Measurements from ENCODE around the gene NRXN3.
A peak's percentile ranks its signal among the peaks of the same experiment; 100 is the strongest.

The NRXN3 gene

DNA sequence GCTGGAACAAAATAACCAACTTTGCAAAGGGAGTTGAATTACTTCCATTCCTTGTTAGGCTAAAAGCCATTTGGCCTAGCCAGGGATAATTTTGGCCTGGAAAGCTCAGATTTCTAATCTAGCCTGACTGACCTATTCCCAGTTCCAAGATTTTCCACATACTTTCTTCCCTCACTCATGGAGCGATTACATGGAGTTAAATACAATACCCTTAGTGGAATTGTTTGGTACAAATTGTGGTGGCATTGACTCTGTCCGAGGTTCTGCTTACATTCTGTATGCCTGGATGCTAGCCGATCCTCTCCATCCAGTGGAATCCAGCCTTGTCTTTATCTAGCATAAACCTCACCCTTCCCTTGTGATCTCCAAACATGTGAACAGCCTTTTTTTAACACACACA, 1076.0 kb downstream of the NRXN3 start:
- DNase-seq (ENCODE audit: low read depth): no peak

DNA sequence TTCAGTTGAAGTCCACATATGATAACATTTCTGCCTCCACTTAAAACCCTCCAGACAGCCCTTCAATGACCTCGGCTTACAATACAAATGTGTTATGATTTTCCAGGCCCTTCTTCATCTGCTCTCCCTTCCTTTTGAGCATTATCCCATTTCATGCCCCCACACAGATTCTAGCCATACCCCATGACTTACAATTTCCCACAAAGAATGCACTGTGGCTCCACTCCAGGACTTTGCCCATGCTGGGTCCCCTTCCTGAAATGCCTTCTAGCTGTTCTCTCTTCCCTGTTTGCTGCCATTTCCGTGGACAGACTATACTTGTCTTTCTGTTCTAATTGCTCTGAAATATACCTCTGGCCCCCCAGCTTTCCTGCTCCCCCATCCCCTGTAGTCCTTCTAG, 1078.0 kb downstream of the NRXN3 start:
- peak; percentile 2 for DNase-seq (ENCODE audit: low read depth)

DNA sequence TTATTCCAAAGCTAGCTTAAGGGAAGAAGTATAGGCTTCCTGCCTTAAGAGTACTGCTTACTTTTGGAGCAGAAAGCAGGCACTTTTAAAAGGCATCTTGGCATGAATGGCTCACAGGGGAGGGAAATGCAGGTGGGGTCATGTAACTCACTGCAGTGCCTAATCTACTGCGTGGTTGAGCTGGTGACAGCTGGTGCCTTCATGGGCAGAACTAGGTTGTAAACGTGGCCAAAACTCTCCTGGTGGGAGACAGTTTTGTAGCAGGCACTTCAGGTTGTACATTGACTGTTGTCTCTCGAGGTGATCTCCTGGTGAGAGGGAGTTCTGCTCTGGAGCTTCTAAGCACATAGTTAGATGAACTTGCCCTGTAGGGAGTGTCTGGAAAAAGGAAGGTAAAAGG, 1078.6 kb downstream of the NRXN3 start:
- no peak for DNase-seq (ENCODE audit: low read depth)

DNA sequence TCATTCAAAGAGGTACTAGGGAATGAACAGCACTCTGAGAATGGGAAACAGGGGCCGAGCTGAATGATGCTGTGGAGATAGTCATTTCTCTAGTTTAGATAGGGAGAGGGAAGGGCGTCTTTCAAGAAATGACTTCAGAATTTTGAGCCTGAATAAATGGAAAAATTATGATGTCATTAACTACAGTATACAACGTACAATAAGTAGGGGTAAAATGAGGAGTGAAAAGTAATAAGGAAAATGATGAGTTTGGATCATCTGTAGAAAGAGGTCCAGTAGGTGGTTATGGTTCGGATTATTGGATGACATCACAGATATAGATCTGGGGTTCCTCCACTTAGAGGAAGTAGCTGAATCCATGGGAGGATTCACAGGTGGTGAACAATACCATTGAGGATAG, 1081.1 kb downstream of the NRXN3 start:
- DNase-seq (ENCODE audit: low read depth): no peak

DNA sequence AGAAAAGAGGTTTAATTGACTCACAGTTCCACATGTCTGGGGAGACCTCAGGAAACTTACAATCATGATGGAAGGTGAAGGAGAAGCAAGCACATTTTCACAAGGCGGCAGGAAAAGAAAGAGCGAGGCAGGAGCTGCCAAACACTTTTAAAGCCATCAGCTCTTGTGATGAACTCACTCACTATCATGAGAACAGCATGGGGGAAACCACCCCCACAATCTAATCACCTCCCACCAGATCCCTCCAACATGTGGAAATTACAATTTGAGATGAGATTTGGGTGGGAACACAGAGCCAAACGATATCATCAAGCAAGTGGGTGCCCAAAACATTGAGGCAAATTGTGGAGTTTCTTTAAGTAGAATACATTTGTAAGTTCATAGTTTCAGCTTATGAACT, 1083.4 kb downstream of the NRXN3 start:
- DNase-seq (ENCODE audit: low read depth): no peak

DNA sequence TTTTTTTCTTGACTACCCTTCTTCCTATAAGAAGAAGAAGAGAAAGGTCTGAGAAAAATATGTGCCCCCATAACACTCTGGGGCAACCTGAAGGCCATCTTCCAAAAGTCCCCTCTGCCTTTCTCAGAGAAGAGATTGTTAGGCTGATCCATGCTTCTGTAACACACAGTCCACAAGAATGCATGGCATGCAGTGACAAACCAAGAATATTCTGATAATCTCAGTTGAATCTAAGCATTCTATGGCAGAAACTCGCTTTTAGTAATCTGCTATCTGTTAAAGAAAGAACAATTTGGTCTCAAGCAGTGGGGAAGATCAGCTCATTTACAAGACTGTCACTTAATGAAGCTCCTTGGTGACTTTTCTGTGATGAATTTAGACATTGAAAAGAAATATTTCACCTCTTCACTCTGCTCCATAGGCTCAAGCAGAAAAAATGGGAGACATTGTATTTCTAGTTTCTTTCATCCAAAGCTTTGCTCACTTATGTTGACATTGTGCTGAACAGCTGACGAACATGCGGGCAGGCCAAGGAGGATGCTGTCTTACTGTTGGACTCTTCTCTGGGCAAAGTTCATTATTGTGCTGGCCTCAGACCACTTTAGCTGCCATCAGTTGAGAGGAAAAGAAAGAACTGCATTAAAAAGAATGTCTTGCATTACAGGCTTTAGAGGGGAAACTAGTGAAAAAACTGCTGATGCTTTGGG, 1084.0 kb downstream of the NRXN3 start:
- DNase-seq (ENCODE audit: low read depth): peak; percentile 52

DNA sequence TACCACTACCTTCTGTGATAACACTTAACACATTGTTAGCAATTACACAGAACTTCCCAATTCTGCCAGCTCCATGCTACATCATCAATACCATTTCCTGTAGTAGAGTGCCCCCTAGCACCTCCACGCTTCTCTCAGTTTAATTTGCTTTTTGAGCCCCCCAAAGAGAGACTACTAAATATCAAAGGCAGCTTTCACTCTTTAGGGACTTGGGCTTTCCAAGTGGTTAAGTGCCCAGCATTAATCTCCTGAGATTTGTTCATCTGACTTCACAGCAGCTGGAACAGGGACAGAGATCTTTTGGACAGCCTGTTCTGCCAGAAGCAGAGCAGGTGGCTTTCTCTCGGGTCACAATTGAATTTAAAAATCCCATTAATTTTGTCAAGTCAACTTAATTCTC, 1086.2 kb downstream of the NRXN3 start:
- DNase-seq (ENCODE audit: low read depth): no peak

DNA sequence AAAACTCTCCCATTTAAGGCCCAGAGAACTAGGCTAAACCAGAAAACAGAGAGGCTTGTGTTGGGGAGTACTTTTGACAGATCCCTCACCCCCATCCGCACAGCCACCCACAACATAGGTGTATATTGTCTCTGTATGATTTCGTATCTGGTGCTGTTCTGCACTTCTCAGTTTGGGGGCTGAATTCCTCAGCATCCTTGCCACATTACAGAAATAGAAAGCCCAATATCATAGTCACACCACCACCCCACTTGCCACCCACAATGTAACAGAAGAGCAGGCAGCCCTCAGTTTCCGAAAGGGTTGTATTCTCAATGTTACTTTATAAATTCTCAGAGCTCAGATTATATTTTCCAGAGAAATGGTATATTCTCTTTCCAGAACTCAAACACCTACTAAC, 1090.2 kb downstream of the NRXN3 start:
- DNase-seq (ENCODE audit: low read depth): no peak

DNA sequence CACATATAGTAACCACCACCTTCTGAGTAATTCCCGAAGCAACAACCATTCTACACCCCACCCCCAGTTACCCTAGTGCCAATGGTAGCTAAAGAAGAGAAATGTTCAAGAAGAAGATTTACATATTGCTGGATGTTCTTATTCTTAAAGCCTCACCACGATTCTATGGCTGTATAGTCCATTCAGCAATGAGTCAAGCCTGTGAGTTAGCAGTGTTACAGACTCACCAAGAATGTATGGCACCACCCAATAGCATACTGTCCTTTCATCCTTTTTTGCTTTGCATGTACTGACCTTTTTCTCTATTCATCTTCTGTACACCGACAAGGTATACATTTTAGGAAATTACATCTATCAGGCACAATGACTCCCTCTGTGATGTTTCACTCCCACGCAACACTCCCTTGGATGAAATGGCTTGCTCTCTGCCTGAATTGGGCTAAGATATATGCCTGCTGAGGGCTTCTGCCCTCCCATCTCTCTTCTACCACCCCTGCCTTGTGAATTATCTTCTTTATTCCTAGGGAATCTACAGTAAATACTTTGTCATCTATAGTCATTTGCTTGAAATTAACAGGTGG, 1095.3 kb downstream of the NRXN3 start:
- no peak for DNase-seq (ENCODE audit: low read depth)

DNA sequence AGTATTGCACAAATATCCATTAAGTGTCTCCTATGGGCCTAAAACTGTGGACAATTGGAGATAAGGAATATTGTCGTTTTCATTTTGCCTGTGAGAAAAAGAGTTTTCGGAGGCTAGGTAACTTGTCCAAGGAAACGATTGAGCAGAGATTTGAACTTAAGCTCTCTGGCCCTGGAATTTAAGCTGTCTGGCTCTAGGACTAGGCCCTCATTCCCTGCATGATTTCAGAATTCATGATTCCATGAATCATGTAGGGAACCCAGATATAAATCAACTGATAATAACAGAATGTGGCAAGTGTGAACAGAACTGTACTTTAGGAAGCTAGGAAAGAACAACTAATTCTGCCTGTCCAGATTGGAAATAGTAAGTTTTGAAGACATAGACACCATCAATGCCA, 1100.2 kb downstream of the NRXN3 start:
- DNase-seq (ENCODE audit: low read depth): no peak

DNA sequence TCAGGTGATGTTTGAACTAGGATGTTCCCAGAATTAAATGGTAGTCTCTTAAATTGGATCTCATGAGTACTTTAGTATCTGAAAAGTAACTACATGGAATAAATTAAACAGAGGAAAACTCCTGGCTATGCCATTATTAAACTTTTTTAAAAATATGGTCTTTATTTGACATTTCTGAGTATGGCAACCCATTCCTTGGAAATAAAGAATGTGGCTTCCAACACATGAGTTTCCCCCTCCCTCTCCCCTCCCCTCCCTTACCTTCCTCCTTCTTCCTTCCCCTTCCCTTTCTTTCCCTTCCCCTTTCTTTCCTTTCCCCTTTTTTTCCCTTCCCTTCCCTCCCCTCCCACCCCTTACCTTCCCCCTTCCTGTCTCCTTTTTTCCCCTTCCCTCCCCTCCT, 1100.9 kb downstream of the NRXN3 start:
- no peak for DNase-seq (ENCODE audit: low read depth)

DNA sequence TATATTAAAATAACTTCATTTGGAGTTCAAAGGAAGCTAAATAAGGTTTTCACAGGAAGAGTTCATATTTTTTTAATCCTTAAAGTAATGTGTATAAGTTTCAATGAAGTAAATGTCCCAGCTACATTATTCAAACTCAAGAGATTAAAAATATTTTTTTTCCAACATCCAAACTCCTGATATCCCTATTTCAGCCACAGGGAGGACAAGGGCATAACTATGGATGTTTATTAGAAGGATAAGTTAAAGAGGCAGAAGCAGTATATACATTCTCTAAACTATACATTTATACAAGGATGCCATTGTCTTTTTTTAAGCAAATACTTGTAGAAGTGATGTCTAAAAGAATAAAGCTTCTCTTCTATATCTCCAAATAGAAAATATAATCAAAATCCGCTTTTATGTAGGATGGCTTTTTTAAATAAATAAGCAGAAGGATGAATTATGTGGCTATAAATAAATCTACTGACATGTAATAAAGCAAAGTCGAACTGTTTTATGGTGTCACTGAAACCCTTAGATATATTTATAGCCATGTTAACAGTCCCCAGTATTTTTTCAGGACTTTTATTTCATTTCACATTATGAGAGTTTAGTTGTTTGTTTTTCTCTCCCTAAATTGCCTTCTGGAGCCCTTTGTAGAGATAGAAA, 1104.6 kb downstream of the NRXN3 start:
- DNase-seq (ENCODE audit: low read depth): no peak

DNA sequence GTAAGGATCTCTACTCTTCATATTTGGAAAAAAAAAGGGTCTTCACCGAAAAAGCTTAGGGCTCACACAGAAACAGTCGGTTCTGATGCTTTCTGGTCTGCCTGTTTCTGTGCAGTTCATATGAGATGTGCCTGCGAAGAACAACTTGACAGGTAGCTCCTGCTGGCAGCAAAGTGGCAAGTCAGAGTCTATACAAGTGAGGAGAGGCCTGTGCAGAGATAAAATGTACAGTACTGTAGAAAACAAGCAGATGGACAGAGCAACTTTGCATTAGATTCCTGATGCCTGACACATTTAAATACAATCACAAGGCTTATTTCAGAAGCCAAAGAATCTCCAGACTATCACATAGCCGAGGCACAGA, 1105.1 kb downstream of the NRXN3 start:
- DNase-seq (ENCODE audit: low read depth): no peak

DNA sequence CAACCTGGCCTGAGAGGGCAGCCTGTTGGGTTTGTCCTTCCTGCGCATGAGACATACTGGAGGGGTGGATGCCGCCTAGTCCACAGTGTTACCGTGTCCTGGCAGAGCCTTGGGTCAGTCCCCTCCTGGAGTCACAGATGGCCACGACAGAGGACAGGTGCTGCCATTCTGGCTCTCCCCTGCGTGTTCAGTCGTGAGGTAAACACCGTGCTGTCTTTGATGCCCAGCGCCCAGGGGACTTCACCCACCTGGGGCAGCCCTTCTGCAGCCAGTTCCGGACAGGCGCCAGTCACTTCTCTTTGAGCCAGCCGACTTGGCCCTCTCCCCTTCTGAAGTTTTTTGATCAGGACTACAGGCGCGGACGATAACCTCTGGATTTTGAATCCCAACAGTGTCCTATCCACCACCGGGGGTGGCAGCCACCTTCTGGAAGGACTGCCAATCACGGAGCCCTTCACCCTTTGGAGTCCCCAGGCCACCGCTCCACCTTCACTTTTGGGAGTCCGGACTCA, 1108.2 kb downstream of the NRXN3 start:
- DNase-seq (ENCODE audit: low read depth): no peak

DNA sequence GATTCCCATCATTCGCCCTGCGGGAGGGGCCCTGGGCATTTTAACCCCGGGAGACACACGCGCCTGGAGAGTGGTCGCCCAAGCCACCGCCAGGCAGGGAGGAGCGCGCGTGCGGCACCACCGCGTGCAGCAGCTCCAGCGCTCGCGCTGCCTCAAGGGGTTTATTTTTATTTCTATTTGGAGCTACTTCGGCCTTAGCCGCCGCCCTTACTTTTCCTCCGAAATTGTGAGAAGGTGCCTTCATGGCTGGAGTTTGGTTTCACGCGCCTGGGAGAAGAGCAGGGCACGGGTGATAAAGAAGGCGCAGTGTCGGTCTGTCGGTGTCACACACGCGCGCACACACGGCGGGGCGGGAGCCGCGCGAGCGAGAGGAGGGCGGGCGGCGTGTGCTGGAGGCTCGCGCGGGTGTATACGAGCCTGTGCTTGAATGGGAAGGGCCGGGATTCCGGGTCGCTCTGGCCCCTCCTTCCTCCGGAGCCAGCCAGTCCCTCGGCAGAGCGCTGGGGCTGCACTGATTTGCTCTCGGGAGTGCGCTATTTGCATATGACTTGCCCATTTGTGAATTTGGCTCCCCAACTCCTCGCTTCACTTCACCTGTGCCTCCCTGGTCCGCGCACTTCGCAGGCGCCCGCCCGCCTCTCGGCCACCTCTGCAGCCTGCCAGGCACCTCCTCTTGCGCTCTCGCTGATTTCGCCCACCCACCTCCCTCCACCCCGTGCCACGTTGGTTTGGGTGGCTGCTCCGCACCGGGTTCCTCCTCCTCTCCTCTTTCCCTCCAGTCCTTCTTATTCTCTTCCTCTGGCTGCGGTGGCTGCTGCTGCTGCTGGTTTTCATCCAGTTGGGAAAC, 1108.8 kb downstream of the NRXN3 start:
- peak; percentile 89 for DNase-seq (ENCODE audit: low read depth)

DNA sequence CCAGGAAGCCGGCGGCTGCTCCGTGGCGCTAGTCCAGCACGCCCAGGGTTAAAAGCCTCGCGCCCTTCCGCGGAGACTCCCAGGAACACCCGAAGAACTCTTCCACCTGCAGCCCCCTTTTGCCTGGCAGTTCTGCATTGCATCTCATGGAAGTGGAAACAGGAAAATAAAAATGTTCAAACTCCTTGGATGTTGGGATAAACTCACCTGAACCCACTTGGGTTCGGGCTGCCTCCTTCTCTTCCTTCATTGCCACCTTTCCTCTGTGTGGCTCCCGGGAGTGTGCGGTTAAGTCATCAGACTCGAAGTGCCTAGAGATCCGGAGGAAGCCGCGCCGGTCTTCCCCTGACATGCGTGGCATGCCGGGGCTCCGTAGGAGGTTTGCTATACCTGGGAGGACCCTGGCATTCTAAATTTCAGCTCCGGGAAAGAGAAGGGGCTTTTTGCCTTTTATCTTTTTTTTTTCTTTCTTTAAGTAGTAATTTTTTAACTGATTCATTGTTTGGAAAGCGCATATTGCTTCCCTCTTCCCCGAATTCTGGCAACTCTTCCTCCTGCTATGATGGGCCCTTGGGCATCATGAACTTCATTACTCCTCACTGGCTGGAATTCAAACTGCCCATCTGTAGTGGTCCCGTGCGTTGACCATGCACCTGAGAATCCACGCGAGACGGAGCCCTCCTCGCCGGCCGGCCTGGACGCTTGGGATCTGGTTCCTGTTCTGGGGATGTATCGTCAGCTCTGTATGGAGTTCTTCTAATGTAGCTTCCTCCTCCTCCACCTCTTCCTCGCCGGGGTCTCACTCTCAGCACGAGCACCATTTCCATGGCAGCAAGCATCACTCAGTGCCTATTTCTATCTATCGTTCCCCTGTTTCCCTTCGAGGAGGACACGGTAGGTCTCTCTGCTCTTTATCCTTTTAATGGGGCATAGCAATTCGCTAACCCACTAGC, 1109.7 kb downstream of the NRXN3 start:
- no peak for DNase-seq (ENCODE audit: low read depth)

DNA sequence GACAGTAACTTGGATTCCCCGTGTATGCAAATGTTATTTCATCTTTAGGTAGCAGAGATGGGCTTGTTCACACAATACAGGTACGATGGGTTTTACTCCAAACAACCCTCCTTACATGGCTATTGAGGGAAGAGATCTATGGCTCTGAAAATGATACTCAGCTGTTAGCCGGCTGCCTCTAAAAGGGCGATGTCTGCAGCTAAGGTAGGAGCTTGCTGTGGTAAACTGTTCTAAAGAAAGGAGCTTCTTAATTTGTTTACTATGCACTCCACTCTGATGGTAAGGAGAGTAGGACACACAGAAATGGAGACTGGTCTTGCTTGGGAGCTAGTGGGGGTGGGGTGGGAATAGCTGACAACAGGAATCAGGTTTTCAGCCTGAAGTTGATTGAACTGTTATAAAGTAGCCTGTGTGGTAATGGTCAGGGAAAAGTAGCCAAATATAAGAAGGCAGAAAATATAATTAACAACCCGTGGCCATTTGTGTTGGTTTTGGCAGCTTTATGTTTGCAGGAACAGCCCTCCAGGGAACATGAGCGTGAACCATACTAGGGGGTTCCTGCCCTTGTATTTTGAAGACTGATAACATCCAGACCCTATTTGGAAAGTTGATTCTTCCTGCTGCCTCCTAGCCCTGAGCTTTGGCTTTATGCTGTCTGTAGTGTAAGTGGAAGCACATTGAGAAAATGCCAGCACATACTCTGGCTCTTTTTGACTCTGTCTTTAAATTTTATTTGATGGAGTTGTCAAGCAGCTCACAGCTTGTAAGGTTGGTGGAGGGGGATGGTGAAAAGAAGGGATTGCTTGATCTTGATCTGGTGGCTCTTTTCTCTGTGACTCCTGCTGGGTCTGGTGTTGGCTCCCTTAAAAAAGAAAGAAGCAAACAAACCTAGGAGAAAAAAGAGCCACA, 1111.3 kb downstream of the NRXN3 start:
- DNase-seq (ENCODE audit: low read depth): no peak

DNA sequence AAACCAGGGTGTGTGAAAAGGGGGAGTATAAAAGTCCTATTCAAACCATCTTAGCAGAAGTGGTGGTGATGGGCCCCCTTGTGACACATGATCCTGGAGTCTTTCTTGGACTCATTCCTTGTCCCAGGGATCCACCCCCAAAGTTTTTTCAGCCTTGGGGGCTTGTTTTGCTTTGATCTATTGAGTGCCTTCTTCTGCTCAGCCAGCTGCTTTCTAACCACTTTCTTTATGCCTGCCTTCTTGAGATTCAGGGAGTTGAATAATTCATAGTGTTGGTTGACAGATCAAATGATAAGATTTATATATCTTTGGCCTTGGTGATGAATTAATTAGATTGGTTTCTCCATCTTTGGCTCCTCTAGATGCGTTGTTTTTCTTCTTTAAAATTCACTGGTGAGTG, 1114.4 kb downstream of the NRXN3 start:
- no peak for DNase-seq (ENCODE audit: low read depth)

DNA sequence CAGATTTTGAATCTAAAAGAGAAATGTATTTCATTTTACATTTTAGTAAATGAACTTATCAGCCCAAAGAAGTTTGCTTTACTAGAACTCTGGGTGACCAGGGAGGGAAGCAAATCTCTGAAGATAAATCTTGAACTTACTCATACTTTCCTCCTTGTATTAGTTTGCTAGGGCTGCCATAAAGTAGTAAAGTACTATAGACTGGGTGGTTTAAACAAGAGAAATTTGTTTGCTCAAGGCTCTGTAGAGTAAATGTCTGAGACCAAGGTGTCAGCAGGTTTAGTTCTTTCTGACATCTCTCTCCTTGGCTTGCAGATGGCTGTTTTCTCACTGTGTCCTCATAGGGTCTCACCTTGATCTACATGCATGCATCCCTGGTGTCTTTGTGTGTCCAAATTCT, 1115.1 kb downstream of the NRXN3 start:
- DNase-seq (ENCODE audit: low read depth): no peak

DNA sequence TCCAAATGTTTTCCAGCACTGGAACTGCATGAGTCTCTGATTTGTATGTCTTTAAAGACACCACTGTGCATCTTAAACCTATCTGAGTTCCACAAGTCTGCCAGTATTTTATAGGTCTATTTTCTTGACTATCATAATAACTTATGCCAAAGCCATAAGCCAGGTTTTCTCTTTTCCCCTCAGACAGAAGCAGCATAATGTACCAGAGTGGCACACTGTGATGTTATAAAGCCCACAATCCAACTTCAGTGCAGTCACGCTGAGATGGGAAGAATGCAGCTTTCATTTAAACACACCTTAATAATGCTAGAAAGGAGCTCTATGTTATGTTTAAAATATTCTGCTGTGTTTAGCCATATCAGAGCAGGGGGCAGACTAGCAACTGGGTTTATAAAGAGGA, 1117.8 kb downstream of the NRXN3 start:
- no peak for DNase-seq (ENCODE audit: low read depth)
